ENCODE measurements around the gene NPHP4. TPM values are rescaled to one million over a fixed set of nuclear protein-coding genes. Genes with fewer than 3 reads are reported as not detected.
"Not testable (repeated sequence)": the region's sequence is repeated elsewhere in the genome, so short reads cannot be mapped to it uniquely, and the experiment has no call there.

NPHP4 gene
- total RNA-seq, 1 donor from 2014 or later = 2.4 TPM

- no peak for DNase-seq (ENCODE audit: low read depth in 2 of 2)
Observed at GRCh38 chr1:5936126-5936525, 56.1 kb downstream of the NPHP4 start.

GRCh38 chr1:5935026-5935425 is 57.2 kb downstream of the NPHP4 start:
- DNase-seq (ENCODE audit: low read depth in 2 of 2) = no peak

- no peak for DNase-seq (ENCODE audit: low read depth in 2 of 2)
Observed at GRCh38 chr1:5934058-5934884, 58.0 kb downstream of the NPHP4 start.

- peak in 1 of 2 donors; percentile 36 for DNase-seq (ENCODE audit: low read depth in 2 of 2)
Observed at GRCh38 chr1:5933676-5934057, 58.6 kb downstream of the NPHP4 start.

GRCh38 chr1:5933050-5933449 is 59.2 kb downstream of the NPHP4 start:
- no peak for DNase-seq (ENCODE audit: low read depth in 2 of 2)

GRCh38 chr1:5928714-5929400 is 63.4 kb downstream of the NPHP4 start:
- no peak for DNase-seq (ENCODE audit: low read depth in 2 of 2)

- DNase-seq (ENCODE audit: low read depth in 2 of 2) = no peak
Observed at GRCh38 chr1:5927506-5928370, 64.5 kb downstream of the NPHP4 start.

- DNase-seq (ENCODE audit: low read depth in 2 of 2) = no peak
Observed at GRCh38 chr1:5926686-5927435, 65.4 kb downstream of the NPHP4 start.

- DNase-seq (ENCODE audit: low read depth in 2 of 2) = not testable (repeated sequence)
Observed at GRCh38 chr1:5922700-5923330, 69.4 kb downstream of the NPHP4 start.

GRCh38 chr1:5921671-5922070 is 70.6 kb downstream of the NPHP4 start:
- DNase-seq (ENCODE audit: low read depth in 2 of 2) = no peak

GRCh38 chr1:5921129-5921528 is 71.1 kb downstream of the NPHP4 start:
- DNase-seq (ENCODE audit: low read depth in 2 of 2) = no peak

- no peak for DNase-seq (ENCODE audit: low read depth in 2 of 2)
Observed at GRCh38 chr1:5920201-5920600, 72.0 kb downstream of the NPHP4 start.

GRCh38 chr1:5918275-5918649 is 74.0 kb downstream of the NPHP4 start:
- DNase-seq (ENCODE audit: low read depth in 2 of 2) = no peak

GRCh38 chr1:5917591-5918274 is 74.5 kb downstream of the NPHP4 start:
- DNase-seq (ENCODE audit: low read depth in 2 of 2) = no peak

- no peak for DNase-seq (ENCODE audit: low read depth in 2 of 2)
Observed at GRCh38 chr1:5917281-5917590, 75.0 kb downstream of the NPHP4 start.

GRCh38 chr1:5916572-5917280 is 75.5 kb downstream of the NPHP4 start:
- DNase-seq (ENCODE audit: low read depth in 2 of 2) = no peak

- peak; percentile 9 to 48 for DNase-seq (ENCODE audit: low read depth in 2 of 2)
Observed at GRCh38 chr1:5915587-5916571, 76.3 kb downstream of the NPHP4 start.

GRCh38 chr1:5914676-5915365 is 77.4 kb downstream of the NPHP4 start:
- DNase-seq (ENCODE audit: low read depth in 2 of 2) = no peak

Data from dermis microvascular lymphatic vessel endothelial cell (primary cell).